ENCODE measurements around the gene CCKAR.
"Not testable (repeated sequence)": the region's sequence is repeated elsewhere in the genome, so short reads cannot be mapped to it uniquely, and the experiment has no call there.

The CCKAR gene

GRCh38 chr4:26509681-26510333, 19.5 kb upstream of the CCKAR start:
- TF ChIP-seq CTCF (IDR thresholded peaks at IDR 0.05; ENCODE audit: low read depth, low read length, missing control alignments) = no peak
- no peak for DNase-seq (ENCODE audit: extremely low read depth, low read depth)
- no peak overlapping the region for H3K4me3 ChIP-seq (replicated peaks; ENCODE audit: low read depth, low read length)

- DNase-seq (ENCODE audit: extremely low read depth, low read depth) = no peak
- no peak overlapping the region for H3K4me3 ChIP-seq (replicated peaks; ENCODE audit: low read depth, low read length)
- TF ChIP-seq CTCF (IDR thresholded peaks at IDR 0.05; ENCODE audit: low read depth, low read length, missing control alignments) = no peak
Measured at GRCh38 chr4:26507286-26507685, 17.0 kb upstream of the CCKAR start.

- H3K4me3 ChIP-seq (replicated peaks; ENCODE audit: low read depth, low read length) = no peak overlapping the region
- DNase-seq (ENCODE audit: extremely low read depth, low read depth) = no peak
- TF ChIP-seq CTCF (IDR thresholded peaks at IDR 0.05; ENCODE audit: low read depth, low read length, missing control alignments) = no peak
Measured at GRCh38 chr4:26503844-26504243, 13.6 kb upstream of the CCKAR start.

- no peak for TF ChIP-seq CTCF (IDR thresholded peaks at IDR 0.05; ENCODE audit: low read depth, low read length, missing control alignments)
- DNase-seq (ENCODE audit: extremely low read depth, low read depth) = no peak
- no peak overlapping the region for H3K4me3 ChIP-seq (replicated peaks; ENCODE audit: low read depth, low read length)
Measured at GRCh38 chr4:26503427-26503826, 13.1 kb upstream of the CCKAR start.

GRCh38 chr4:26500565-26500999, 10.3 kb upstream of the CCKAR start:
- H3K4me3 ChIP-seq (replicated peaks; ENCODE audit: low read depth, low read length); DNase-seq (ENCODE audit: extremely low read depth, low read depth): not testable (repeated sequence)

GRCh38 chr4:26496207-26496783, 6.0 kb upstream of the CCKAR start:
- no peak for DNase-seq (ENCODE audit: extremely low read depth, low read depth)
- TF ChIP-seq CTCF (IDR thresholded peaks at IDR 0.05; ENCODE audit: low read depth, low read length, missing control alignments) = no peak
- no peak overlapping the region for H3K4me3 ChIP-seq (replicated peaks; ENCODE audit: low read depth, low read length)

- no peak overlapping the region for H3K4me3 ChIP-seq (replicated peaks; ENCODE audit: low read depth, low read length)
- no peak for DNase-seq (ENCODE audit: extremely low read depth, low read depth)
- no peak for TF ChIP-seq CTCF (IDR thresholded peaks at IDR 0.05; ENCODE audit: low read depth, low read length, missing control alignments)
Measured at GRCh38 chr4:26493461-26493860, 3.2 kb upstream of the CCKAR start.

Data from HFF-Myc (cell line).